Keratinocyte (primary cell): ENCODE measurements around the gene GRIN1. TPM values are rescaled to one million over a fixed set of nuclear protein-coding genes. Genes with fewer than 3 reads are reported as not detected.
"Not testable (repeated sequence)": the region's sequence is repeated elsewhere in the genome, so short reads cannot be mapped to it uniquely, and the experiment has no call there.

Experiments
- DNase-seq: peaks from one replicate; pipeline ENCODE4 v3.0.0-alpha.2; 2011; ENCODE audit warnings: low read depth, missing footprints, low spot score
- FAIRE-seq: peaks from 2 replicates; lab custom pipeline; 2011; peaks lifted over from hg19 to GRCh38; lab: Jason Lieb, UNC
- H2AFZ ChIP-seq: 2 replicates; pipeline ENCODE4 v1.6.0; 2012; ENCODE audit warnings: low read length, control low read depth, inconsistent platforms; ENCODE audit not compliant: control insufficient read depth
- H3K27ac ChIP-seq: 2 replicates; pipeline ENCODE4 v1.5.1; 2011; ENCODE audit warnings: low read length; ENCODE audit not compliant: control insufficient read depth, insufficient read depth
- H3K27me3 ChIP-seq: 3 replicates; pipeline ENCODE4 v1.6.0; 2011; ENCODE audit warnings: low read length; ENCODE audit not compliant: control insufficient read depth, insufficient read depth; ENCODE audit errors: extremely low read depth
- H3K36me3 ChIP-seq, 2 experiments: 2 replicates in 1 of 2; 3 replicates in 1 of 2; pipeline ENCODE4 v1.5.1; 2011; ENCODE audit warnings: low read length in 2 of 2, mild to moderate bottlenecking in 1 of 2; ENCODE audit not compliant: control insufficient read depth in 2 of 2, insufficient read depth in 2 of 2; ENCODE audit errors: extremely low read depth in 1 of 2
- H3K4me1 ChIP-seq: 3 replicates; pipeline ENCODE4 v1.5.1; 2011; ENCODE audit warnings: low read length; ENCODE audit not compliant: control insufficient read depth, insufficient read depth; ENCODE audit errors: extremely low read depth
- H3K4me2 ChIP-seq: 3 replicates; pipeline ENCODE4 v1.6.0; 2011; ENCODE audit warnings: low read depth, low read length; ENCODE audit not compliant: control insufficient read depth, insufficient read depth; ENCODE audit errors: extremely low read depth
- H3K4me3 ChIP-seq, 3 experiments: fragments of 200-600 bp in 1 of 3; sonication (generic) in 1 of 3; 2 replicates in 2 of 3; 3 replicates in 1 of 3; pipeline ENCODE4 v1.5.1; 2011 to 2016; ENCODE audit warnings: low read length in 3 of 3, mild to moderate bottlenecking in 3 of 3, control low read depth in 2 of 3, inconsistent platforms in 1 of 3, low read depth in 1 of 3, mixed read lengths in 1 of 3, mixed run types in 1 of 3, moderate library complexity in 1 of 3; ENCODE audit not compliant: control insufficient read depth in 2 of 3, insufficient read depth in 2 of 3; ENCODE audit errors: extremely low read depth in 1 of 3
- H3K79me2 ChIP-seq: 2 replicates; pipeline ENCODE4 v1.6.0; 2012; ENCODE audit warnings: low read length; ENCODE audit not compliant: control insufficient read depth, insufficient read depth
- H3K9ac ChIP-seq: 3 replicates; pipeline ENCODE4 v1.6.0; 2011; ENCODE audit warnings: low read length; ENCODE audit not compliant: control insufficient read depth, insufficient read depth; ENCODE audit errors: extremely low read depth
- H3K9me1 ChIP-seq: 3 replicates; pipeline ENCODE4 v1.6.0; 2011; ENCODE audit warnings: low read length; ENCODE audit not compliant: control insufficient read depth, insufficient read depth; ENCODE audit errors: extremely low read depth
- H3K9me3 ChIP-seq: 2 replicates; pipeline ENCODE4 v1.5.1; 2012; ENCODE audit warnings: low read depth, low read length; ENCODE audit not compliant: control insufficient read depth
- H4K20me1 ChIP-seq: 3 replicates; pipeline ENCODE4 v1.6.0; 2011; ENCODE audit warnings: low read length; ENCODE audit not compliant: control insufficient read depth, insufficient read depth; ENCODE audit errors: extremely low read depth
- CTCF ChIP-seq, 3 experiments: IDR thresholded peaks in 1 of 3; conservative IDR thresholded peaks in 1 of 3; optimal IDR thresholded peaks in 1 of 3; 2 replicates in 2 of 3; 3 replicates in 1 of 3; pipeline versions ENCODE3 to v1.5.1; 2011; ENCODE audit warnings: low read length in 3 of 3, mild to moderate bottlenecking in 3 of 3, moderate library complexity in 2 of 3, control low read depth in 1 of 3, inconsistent platforms in 1 of 3; ENCODE audit not compliant: insufficient read depth in 2 of 3; ENCODE audit errors: extremely low read depth in 1 of 3
- EZH2 ChIP-seq: IDR thresholded peaks from one replicate; pipeline ENCODE4 v1.6.1; 2012; ENCODE audit warnings: inconsistent platforms, mild to moderate bottlenecking, low read length, moderate library complexity
- dilution Hi-C: fragments of 300-500 bp; cut with MboI; formaldehyde crosslinking; loops from one replicate; pipeline ENCODE4 v1.7.0; 2020; ENCODE audit warnings: low sequenced_read_pairs; ENCODE audit not compliant: extremely low pct_ligation_motif_present
- polyA plus RNA-seq, 5 experiments: library from polyadenylated mRNA; depleted of rRNA in 3 of 5; stranded (reverse) in 3 of 5; stranded (forward) in 1 of 5; unstranded in 1 of 5; fragments of >200 nt; gene quantifications; 1 replicate in 1 of 5; 2 replicates in 3 of 5; 3 replicates in 1 of 5; pipeline versions ENCODE4 v1.2.1 to v1.2.3, GENCODE V29; 2011 to 2012; ENCODE audit warnings: missing spikeins in 2 of 5, low read depth in 1 of 5, low replicate concordance in 1 of 5

The GRIN1 gene
- polyA plus RNA-seq, 1 donor (not counting 4 experiments of a cell fraction or from before 2014, with no cell fraction given) = 0.03 TPM

- FAIRE-seq = no peak
- H3K9me3 ChIP-seq = no peaks in the 10 kb centered on the region
- H3K9ac ChIP-seq = no peak overlapping the region
- no peak for DNase-seq
- no peaks in the 10 kb centered on the region for H3K4me1 ChIP-seq
- H3K4me3 ChIP-seq = no peak overlapping the region
- H2AFZ ChIP-seq = no peak overlapping the region
- no peaks in the 10 kb centered on the region for H3K36me3 ChIP-seq
- no peaks in the 10 kb centered on the region for H3K79me2 ChIP-seq
- dilution Hi-C loops = no loop called here
- no peak overlapping the region for H3K27ac ChIP-seq
- H3K9me1 ChIP-seq = no peaks in the 10 kb centered on the region
- no peak overlapping the region for H3K4me2 ChIP-seq
- peaks cover 7% of the 10 kb centered on the region for H3K27me3 ChIP-seq
- no peaks in the 10 kb centered on the region for H4K20me1 ChIP-seq
- TF ChIP-seq EZH2 (no peak), CTCF (optimal IDR thresholded peaks at IDR 0.05 in 1 of 3, IDR thresholded peaks at IDR 0.05 in 1 of 3, conservative IDR thresholded peaks at IDR 0.05 in 1 of 3; ENCODE audit: extremely low read depth in 1 of 3, insufficient read depth in 2 of 3, low read length in 3 of 3) (no peak)
Observed at GRCh38 chr9:137116728-137117127, 22.2 kb upstream of the GRIN1 start.

- dilution Hi-C loops = no loop called here
- no peaks in the 10 kb centered on the region for H3K79me2 ChIP-seq
Observed at GRCh38 chr9:137117269-137117731, 21.7 kb upstream of the GRIN1 start.

GRCh38 chr9:137118092-137118603, 20.8 kb upstream of the GRIN1 start:
- H3K9ac ChIP-seq, FAIRE-seq, H3K79me2 ChIP-seq, H3K4me2 ChIP-seq, dilution Hi-C loops, H3K4me3 ChIP-seq, H3K4me1 ChIP-seq, H3K27ac ChIP-seq, H3K27me3 ChIP-seq, H3K36me3 ChIP-seq, H3K9me3 ChIP-seq, DNase-seq, H2AFZ ChIP-seq, H3K9me1 ChIP-seq, H4K20me1 ChIP-seq: not testable (repeated sequence)

More at GRCh38 chr9:137117269-137117731, 21.7 kb upstream of the GRIN1 start:
- Histone ChIP-seq H3K4me1 (no peaks in the 10 kb centered on the region), H3K4me3 (no peak overlapping the region), H3K27me3 (peaks cover 7% of the 10 kb centered on the region), H2AFZ (no peak overlapping the region), H3K36me3 (no peaks in the 10 kb centered on the region), H3K4me2 (no peak overlapping the region), H4K20me1 (no peaks in the 10 kb centered on the region), H3K9ac (no peak overlapping the region), H3K9me1 (no peaks in the 10 kb centered on the region), H3K9me3 (no peaks in the 10 kb centered on the region), H3K27ac (no peak overlapping the region)
- TF ChIP-seq EZH2 (no peak), CTCF (optimal IDR thresholded peaks at IDR 0.05 in 1 of 3, IDR thresholded peaks at IDR 0.05 in 1 of 3, conservative IDR thresholded peaks at IDR 0.05 in 1 of 3; ENCODE audit: extremely low read depth in 1 of 3, insufficient read depth in 2 of 3, low read length in 3 of 3) (no peak)
- DNase-seq (no peak), FAIRE-seq (no peak)
